Activated B cell treated with CpG ODN at 0.5 μM for 24 hours (primary cell): Measurements from ENCODE around the gene FARP1. TPM values are rescaled to one million over a fixed set of nuclear protein-coding genes. Genes with fewer than 3 reads are reported as not detected.

Experiments
- ATAC-seq: fragments of 200-7000 bp; cut with Tn5 transposase; one replicate; pipeline ENCODE4 v1.10.0; 2021; ENCODE audit warnings: low read depth, mild to moderate bottlenecking, moderate library complexity
- CTCF ChIA-PET: fragments of 350-600 bp; sonication (Branson Sonifier 250); formaldehyde crosslinking; loops from one replicate; lab custom pipeline; 2021; ENCODE audit warnings: antibody characterized with exemption; lab: Charles Lee
- POLR2A ChIA-PET: fragments of 350-600 bp; sonication (Branson Sonifier 250); formaldehyde crosslinking; loops from one replicate; lab custom pipeline; 2021; ENCODE audit warnings: antibody characterized with exemption; lab: Charles Lee
- DNase-seq: peaks from one replicate; pipeline ENCODE4 v3.0.0; 2022
- H3K27ac Mint-ChIP-seq: one replicate; pipeline ENCODE4 v1.8.0; 2020; ENCODE audit warnings: mixed read lengths
- H3K27me3 Mint-ChIP-seq: one replicate; pipeline ENCODE4 v1.8.0; 2021; ENCODE audit warnings: mixed read lengths
- H3K36me3 Mint-ChIP-seq: one replicate; pipeline ENCODE4 v1.8.0; 2021; ENCODE audit warnings: low read depth, mixed read lengths
- H3K4me1 Mint-ChIP-seq: one replicate; pipeline ENCODE4 v1.8.0; 2021; ENCODE audit warnings: mixed read lengths
- H3K4me3 Mint-ChIP-seq: one replicate; pipeline ENCODE4 v1.8.0; 2020; ENCODE audit warnings: mild to moderate bottlenecking, mixed read lengths
- H3K9me3 Mint-ChIP-seq: one replicate; pipeline ENCODE4 v1.8.0; 2020; ENCODE audit warnings: mixed read lengths
- CTCF ChIP-seq: fragments of 200-600 bp; IDR thresholded peaks from one replicate; pipeline ENCODE4 v1.8.0; 2022; ENCODE audit warnings: antibody characterized with exemption, mild to moderate bottlenecking
- intact Hi-C: fragments of 100-400 bp; cut with micrococcal nuclease; formaldehyde crosslinking; loops from one replicate; pipeline ENCODE4 v1.15.1; 2024
- total RNA-seq: library from RNA; stranded (reverse); gene quantifications from 2 replicates; pipeline ENCODE4 v1.2.3, GENCODE V29; 2022

The FARP1 gene
- total RNA-seq, 1 donor from 2014 or later, result 2.1 TPM

GRCh38 chr13:98456413-98456845, 313.5 kb downstream of the FARP1 start:
- Mint-ChIP-seq H3K4me3 (no peak overlapping the region), H3K36me3 (peaks cover 90% of the 10 kb centered on the region), H3K9me3 (no peaks in the 10 kb centered on the region), H3K27ac (no peak overlapping the region), H3K4me1 (no peaks in the 10 kb centered on the region), H3K27me3 (no peaks in the 10 kb centered on the region)
- ATAC-seq, result no peak
- ChIA-PET POLR2A (no interaction called here), CTCF (interaction anchor here (1.3 kb wide), 1 partner anchor 197 kb away, joined by 5 read pairs; no protein-coding TSS in a partner anchor)
- DNase-seq, result no peak
- no peak for TF ChIP-seq CTCF
- intact Hi-C loops, result no loop called here

GRCh38 chr13:98457053-98457452, 314.2 kb downstream of the FARP1 start:
- intact Hi-C loops, result no loop called here
- no peak for TF ChIP-seq CTCF
- CTCF ChIA-PET, result interaction anchor here (1.3 kb wide), 1 partner anchor 196 kb away, joined by 5 read pairs; no protein-coding TSS in a partner anchor
- POLR2A ChIA-PET, result interaction anchor here (0.7 kb wide), 1 partner anchor 193 kb away, joined by 5 read pairs; no protein-coding TSS in a partner anchor
- Mint-ChIP-seq H3K27ac (no peak overlapping the region), H3K27me3 (no peaks in the 10 kb centered on the region), H3K9me3 (no peaks in the 10 kb centered on the region), H3K4me3 (no peak overlapping the region), H3K36me3 (peaks cover 89% of the 10 kb centered on the region), H3K4me1 (no peaks in the 10 kb centered on the region)
- DNase-seq, result no peak
- no peak for ATAC-seq

GRCh38 chr13:98458431-98458830, 315.5 kb downstream of the FARP1 start:
- no peak for ATAC-seq
- Mint-ChIP-seq H3K4me1 (no peaks in the 10 kb centered on the region), H3K27me3 (no peaks in the 10 kb centered on the region), H3K4me3 (no peak overlapping the region), H3K36me3 (peaks cover 92% of the 10 kb centered on the region), H3K9me3 (no peaks in the 10 kb centered on the region), H3K27ac (no peak overlapping the region)
- CTCF ChIA-PET, result no interaction called here
- no peak for DNase-seq
- TF ChIP-seq CTCF, result no peak
- POLR2A ChIA-PET, result no interaction called here
- intact Hi-C loops, result no loop called here

GRCh38 chr13:98459171-98459681, 316.3 kb downstream of the FARP1 start:
- no peak for TF ChIP-seq CTCF
- Mint-ChIP-seq H3K27ac (no peak overlapping the region), H3K9me3 (no peaks in the 10 kb centered on the region), H3K4me3 (no peak overlapping the region), H3K4me1 (no peaks in the 10 kb centered on the region), H3K27me3 (no peaks in the 10 kb centered on the region), H3K36me3 (peaks cover 91% of the 10 kb centered on the region)
- DNase-seq, result no peak
- POLR2A ChIA-PET, result no interaction called here
- CTCF ChIA-PET, result no interaction called here
- ATAC-seq, result no peak
- intact Hi-C loops, result no loop called here

GRCh38 chr13:98459721-98460370, 317.0 kb downstream of the FARP1 start:
- Mint-ChIP-seq H3K9me3 (no peaks in the 10 kb centered on the region), H3K36me3 (peaks cover 86% of the 10 kb centered on the region), H3K4me3 (no peak overlapping the region), H3K27ac (no peak overlapping the region), H3K27me3 (no peaks in the 10 kb centered on the region), H3K4me1 (no peaks in the 10 kb centered on the region)
- ChIA-PET POLR2A (no interaction called here), CTCF (no interaction called here)
- no peak for TF ChIP-seq CTCF
- ATAC-seq (no peak), DNase-seq (no peak)
- intact Hi-C loops, result no loop called here
